ENCODE data around the gene ITGA8.

Gene ITGA8

DNA sequence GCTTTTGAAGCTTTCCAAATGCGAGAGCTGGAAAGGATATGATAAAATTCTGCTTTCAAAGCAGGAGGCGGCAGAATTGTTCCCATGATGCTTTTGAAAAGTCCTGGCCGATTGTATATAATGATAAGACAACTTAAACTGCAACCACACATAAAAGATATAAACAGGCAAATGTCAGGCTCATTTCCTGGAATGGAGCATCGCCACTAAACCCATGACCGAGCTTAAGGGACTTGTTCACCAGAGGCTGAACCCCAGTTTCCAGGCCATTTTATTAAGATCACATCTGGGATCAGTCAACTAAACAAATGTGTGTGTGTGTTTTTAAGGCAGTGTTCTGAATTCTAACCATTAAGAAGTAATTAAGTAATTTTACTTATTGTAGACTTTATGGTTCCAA is 131.6 kb downstream of the ITGA8 start:
- TF ChIP-seq GATA3 (IDR thresholded peaks at IDR 0.05; ENCODE audit: low read depth, low read length), result no peak
- no peak for TF ChIP-seq GATA2 (IDR thresholded peaks at IDR 0.05; ENCODE audit: low read depth, low read length)

DNA sequence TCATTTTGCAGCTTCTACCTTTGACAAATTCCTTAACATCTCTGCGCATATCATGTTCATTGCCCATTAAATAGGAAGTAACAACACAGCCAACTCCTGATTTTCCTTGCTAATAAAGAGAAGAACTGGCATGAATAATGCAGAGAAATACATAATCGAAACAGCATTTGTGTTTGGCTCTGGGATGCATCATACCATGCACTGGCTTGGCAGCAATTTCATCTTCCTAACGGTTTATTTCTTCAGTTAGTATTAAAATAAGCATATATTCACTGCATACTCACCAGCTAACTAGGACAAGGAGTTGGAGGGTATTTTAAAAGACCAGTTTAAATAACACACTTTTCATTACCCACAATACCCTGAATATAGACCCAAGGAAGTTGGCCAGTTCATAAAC is 132.5 kb downstream of the ITGA8 start:
- TF ChIP-seq GATA2 (IDR thresholded peaks at IDR 0.05; ENCODE audit: low read depth, low read length) (no peak), GATA3 (IDR thresholded peaks at IDR 0.05; ENCODE audit: low read depth, low read length) (no peak)

DNA sequence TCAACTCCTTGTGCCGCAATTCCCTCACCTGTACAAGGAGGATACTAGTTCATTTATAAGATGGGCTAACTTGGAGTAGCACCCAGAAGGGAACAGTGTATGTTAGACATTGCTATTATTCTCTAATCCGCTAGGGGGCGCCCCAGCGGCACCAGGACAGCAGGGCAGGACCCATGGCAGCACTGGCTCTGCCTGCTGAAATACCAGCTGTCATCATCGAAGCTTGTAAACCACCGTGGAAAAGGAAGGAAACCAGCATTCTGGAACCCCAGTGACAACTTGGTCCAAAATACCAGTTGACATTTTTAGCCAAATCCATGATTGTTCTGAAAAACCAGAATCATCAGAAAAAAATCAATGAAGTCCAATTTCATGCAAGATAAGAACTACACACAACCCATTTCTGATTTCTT is 134.4 kb downstream of the ITGA8 start:
- TF ChIP-seq GATA2 (IDR thresholded peaks at IDR 0.05; ENCODE audit: low read depth, low read length), result no peak
- TF ChIP-seq GATA3 (IDR thresholded peaks at IDR 0.05; ENCODE audit: low read depth, low read length), result no peak

DNA sequence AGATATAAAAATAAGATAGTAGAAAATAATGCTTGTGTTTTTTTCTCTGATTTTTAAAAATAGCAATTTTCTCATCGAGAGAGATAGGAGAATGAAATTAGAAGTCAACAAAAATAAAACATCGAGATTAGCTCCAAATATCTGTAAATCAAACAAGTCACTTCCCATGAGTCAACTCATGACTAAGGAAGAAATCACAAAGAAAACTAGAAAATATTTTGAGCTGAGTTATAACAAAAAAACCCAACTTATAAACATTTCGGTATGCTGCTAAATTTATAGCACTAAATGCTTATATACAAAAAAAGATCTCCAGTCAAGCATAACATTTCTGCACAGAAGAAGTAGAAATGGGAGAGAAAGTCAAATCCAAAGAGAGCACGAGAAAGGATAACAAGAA is 140.1 kb downstream of the ITGA8 start:
- TF ChIP-seq GATA2 (IDR thresholded peaks at IDR 0.05; ENCODE audit: low read depth, low read length), result no peak
- TF ChIP-seq GATA3 (IDR thresholded peaks at IDR 0.05; ENCODE audit: low read depth, low read length), result no peak

DNA sequence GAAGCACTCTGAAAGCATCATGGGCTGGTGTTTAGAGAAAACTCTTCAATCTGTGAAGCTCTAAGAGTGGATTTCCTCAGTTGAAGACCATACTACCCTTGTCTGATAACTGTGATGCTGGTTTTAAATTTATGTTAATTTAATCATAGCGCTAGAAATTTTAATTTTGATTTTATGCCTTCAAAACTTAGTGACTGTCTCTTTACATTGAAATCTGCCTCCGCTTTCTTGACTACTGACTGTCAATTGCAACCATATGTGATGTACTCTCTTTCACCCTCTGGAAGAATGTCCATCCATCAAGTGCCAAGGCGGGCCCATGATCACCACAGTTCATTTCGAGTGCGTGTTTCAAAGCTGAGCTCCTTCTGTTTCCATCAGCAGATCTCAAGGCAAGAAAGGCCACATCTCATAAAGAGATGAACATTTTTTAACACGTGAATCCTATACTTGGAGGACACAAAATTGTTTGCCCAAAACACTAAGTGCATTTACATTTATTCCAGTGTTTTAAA is 147.1 kb downstream of the ITGA8 start:
- TF ChIP-seq GATA3 (IDR thresholded peaks at IDR 0.05; ENCODE audit: low read depth, low read length) (no peak), GATA2 (IDR thresholded peaks at IDR 0.05; ENCODE audit: low read depth, low read length) (no peak)

DNA sequence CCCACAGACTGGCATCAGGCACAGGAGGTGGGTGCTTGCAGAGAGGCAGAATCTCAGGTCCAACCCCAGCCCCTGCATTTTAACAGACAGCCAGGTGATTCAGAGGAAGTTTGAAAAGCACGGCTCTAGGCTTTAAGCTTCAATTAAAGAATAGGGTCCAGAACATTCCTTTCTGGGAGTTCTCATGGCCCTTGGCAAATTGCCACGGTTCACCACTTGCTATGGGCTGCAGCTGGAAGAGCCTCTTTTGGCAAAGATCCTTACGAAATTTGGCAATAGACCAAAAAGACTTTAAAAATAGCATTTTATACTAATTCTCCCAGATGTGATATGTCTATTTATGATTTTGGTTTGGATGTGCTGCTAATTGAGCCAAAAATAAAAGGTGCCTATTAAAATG is 148.1 kb downstream of the ITGA8 start:
- no peak for TF ChIP-seq GATA3 (IDR thresholded peaks at IDR 0.05; ENCODE audit: low read depth, low read length)
- no peak for TF ChIP-seq GATA2 (IDR thresholded peaks at IDR 0.05; ENCODE audit: low read depth, low read length)

DNA sequence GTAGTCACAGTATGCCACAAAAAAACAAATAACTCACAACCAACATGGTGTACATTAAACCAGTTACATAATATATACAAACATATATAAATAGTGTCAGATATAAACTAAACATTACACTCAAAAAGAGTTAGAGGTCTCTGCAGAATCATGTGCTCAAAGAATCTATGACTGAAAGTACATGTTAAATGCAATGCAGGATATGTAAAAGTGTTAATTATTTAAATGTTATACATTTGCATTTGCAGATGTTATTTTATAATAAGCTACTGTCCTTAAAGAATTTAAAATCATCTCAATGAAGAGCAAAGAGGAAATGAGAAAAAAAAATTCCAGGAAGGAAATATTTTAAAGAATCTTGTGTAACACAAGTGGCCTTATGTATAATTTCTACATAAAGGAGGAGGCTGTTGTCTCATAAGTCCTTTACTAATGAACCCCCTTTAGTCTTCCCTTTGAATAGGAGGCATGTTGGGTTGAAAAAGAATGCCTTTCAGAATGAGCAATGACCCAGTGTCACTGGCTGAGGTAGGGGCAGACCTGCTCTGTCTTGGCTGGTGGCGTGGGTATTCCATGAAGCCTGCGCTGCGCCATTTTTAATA is 148.9 kb downstream of the ITGA8 start:
- TF ChIP-seq GATA3 (IDR thresholded peaks at IDR 0.05; ENCODE audit: low read depth, low read length) (no peak), GATA2 (IDR thresholded peaks at IDR 0.05; ENCODE audit: low read depth, low read length) (no peak)

DNA sequence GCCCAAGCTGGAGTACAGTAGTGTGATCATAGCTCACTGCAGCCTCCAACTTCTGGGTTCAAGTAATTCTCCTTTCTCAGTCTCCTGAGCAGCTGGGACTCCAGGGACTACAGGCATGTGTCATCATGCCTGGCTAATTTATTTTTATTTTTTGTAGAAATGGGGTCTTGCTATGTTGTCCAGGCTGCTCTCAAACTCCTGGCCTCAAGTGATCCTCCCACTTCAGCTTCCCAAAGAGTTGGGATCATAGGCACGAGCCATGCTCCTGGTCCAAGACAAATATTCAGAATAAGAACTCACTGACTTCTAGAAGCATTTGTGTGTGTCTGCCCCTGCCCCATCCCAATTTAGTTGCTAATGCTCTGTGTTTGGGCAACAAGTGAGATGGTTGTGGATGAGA is 151.8 kb downstream of the ITGA8 start:
- no peak for TF ChIP-seq GATA2 (IDR thresholded peaks at IDR 0.05; ENCODE audit: low read depth, low read length)
- TF ChIP-seq GATA3 (IDR thresholded peaks at IDR 0.05; ENCODE audit: low read depth, low read length), result no peak

DNA sequence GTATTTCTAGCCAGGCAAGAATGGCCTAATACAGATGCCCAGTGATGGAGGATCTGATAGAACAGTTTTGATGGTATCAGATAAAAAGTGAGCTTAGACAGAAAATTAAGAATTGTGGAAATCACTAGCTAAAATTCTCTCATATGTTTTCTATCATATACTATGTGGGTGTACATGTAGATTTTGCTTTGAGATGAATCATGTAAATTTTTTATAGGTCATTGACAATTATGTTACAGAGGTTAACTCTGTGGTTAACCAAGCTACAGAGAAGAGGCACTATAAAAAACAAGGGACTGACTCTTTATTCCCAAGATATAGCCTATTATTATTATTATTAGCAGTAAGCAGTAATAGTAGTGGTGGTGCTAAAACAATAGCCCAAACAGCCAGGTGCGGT is 156.5 kb downstream of the ITGA8 start:
- no peak for TF ChIP-seq GATA3 (IDR thresholded peaks at IDR 0.05; ENCODE audit: low read depth, low read length)
- TF ChIP-seq GATA2 (IDR thresholded peaks at IDR 0.05; ENCODE audit: low read depth, low read length), result no peak

DNA sequence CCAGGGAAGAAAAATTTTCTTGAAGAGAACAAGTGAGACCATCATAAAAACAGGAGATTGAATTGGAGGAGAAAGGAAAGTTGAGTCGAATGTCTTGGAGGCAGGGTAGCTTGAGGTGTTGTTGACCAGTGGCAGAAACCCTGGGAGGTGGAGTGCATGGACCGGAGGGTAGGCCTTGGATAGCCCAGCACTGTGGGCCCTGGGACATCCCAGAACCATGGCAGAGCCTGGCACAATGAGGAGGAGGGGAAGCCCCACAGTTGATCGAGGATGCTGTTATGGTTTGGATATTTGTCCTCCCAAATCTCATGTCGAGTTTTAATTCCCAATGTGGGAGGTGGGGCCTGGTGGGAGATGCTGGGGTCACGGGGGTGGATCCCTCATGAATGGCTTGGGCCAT is 157.1 kb downstream of the ITGA8 start:
- no peak for TF ChIP-seq GATA2 (IDR thresholded peaks at IDR 0.05; ENCODE audit: low read depth, low read length)
- TF ChIP-seq GATA3 (IDR thresholded peaks at IDR 0.05; ENCODE audit: low read depth, low read length), result no peak

DNA sequence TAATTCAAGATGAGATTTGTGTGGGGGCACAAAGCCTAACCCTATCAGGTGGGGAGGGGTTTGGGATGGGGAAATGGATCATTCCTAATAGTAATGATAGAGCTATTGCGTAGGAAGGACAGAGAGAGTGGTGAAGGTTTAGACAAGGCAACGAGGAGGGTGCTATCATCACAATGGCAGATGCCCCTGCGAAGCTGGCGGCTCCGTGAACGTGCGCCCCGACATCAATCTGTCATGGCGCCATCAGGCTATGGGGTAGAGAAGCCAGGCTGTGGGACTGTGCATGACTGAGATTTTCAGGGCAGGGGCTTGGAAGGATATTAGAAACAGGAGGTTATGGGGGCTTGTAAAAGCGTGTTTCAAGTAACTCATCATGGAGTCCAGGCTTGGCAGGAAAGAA is 157.6 kb downstream of the ITGA8 start:
- TF ChIP-seq GATA3 (IDR thresholded peaks at IDR 0.05; ENCODE audit: low read depth, low read length) (no peak), GATA2 (IDR thresholded peaks at IDR 0.05; ENCODE audit: low read depth, low read length) (no peak)

DNA sequence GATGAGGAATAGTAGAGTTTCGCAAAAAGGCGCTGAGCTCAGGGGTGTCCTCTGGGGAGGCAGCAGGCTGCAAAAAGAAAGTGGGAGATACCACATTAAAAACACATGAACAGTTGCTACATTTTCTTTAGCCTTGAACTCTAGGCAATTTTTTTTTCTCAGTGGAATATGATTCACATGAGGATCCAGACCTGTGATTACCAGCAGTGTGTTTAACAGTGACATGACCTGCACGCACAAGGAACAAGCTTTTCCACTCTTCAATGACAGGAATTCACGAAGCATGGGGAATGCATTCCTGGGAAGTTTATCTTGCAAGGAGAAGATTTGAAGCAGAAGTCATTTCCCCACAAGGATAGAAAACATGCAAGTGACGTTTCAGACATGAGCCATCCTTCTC is 161.6 kb downstream of the ITGA8 start:
- TF ChIP-seq GATA2 (IDR thresholded peaks at IDR 0.05; ENCODE audit: low read depth, low read length) (no peak), GATA3 (IDR thresholded peaks at IDR 0.05; ENCODE audit: low read depth, low read length) (no peak)

DNA sequence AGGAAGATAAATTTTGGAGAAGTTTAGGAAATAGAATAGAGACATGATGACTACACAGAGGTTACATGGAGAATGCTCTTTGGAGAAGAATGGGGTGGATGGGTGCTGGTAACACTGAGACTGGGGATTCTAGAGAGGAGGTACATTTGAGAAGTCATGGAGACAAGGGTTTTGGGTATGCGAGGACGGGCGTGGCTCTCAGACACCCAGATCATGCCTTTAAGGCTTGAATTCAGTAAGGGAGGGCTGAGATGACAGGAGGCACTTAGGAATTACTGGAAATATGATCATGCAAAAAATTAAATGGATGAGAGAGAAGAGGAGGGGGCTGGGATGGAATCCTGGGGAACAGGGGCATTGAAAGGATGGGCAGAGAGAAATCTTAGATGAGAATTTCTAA is 168.8 kb downstream of the ITGA8 start:
- TF ChIP-seq GATA2 (IDR thresholded peaks at IDR 0.05; ENCODE audit: low read depth, low read length) (no peak), GATA3 (IDR thresholded peaks at IDR 0.05; ENCODE audit: low read depth, low read length) (no peak)

DNA sequence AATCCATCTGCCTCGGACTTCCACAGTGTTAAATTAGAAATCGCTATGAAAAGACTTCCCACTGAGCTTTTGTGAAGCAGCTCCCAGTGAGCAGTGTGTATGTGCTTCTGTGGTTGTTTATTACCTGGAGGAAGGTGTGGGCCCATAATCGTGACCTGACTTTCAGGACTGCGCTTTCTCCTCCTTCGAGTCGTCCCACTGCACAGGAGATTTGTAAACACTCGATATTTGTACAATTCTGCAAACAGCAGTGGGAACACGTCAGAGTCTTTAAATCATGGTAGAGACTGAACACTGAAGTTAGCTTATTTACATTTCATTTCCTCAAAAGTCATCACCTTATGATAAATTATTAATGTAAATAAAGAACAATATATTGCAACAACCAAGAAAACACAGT is 171.4 kb downstream of the ITGA8 start:
- TF ChIP-seq GATA3 (IDR thresholded peaks at IDR 0.05; ENCODE audit: low read depth, low read length), result no peak
- no peak for TF ChIP-seq GATA2 (IDR thresholded peaks at IDR 0.05; ENCODE audit: low read depth, low read length)

DNA sequence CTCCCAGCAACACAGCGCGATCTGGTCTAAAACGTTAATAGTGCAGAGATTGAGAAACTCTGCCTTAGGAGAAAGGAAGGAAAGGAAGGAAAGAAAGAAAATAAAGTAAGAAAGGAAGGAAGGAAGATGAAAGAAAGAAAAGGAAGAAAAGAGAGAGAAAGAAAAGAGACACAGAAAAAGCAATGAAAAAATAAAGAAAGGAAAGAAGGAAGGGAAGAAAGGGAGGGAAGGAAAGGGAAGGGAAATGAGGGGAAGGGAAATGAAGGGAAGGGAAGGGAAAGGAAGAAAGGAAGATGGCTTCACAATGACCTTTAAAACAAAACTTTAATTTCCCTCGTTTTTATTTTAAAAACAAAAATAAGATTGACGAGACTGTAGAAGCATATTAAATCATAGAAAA is 173.1 kb downstream of the ITGA8 start:
- TF ChIP-seq GATA2 (IDR thresholded peaks at IDR 0.05; ENCODE audit: low read depth, low read length), result no peak

DNA sequence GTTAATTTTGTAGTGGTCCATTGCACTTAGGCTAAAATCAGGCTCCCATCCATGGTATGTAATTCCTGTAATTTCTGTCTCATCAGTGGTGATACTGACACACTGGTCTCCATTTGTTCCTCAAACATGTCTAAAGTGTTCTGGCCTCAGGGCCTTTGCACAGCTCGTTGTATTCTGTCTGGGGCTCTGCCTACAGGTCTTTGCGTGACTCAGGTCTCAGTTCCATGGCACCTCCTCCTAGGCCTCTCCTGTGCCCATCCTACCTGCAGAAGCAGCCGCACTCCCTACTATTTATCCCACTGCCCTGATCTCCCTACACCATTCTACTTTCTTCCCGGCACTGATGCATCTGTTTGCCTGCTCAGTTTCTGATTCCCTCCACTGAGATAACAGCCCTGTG is 173.8 kb downstream of the ITGA8 start:
- TF ChIP-seq GATA2 (IDR thresholded peaks at IDR 0.05; ENCODE audit: low read depth, low read length) (no peak), GATA3 (IDR thresholded peaks at IDR 0.05; ENCODE audit: low read depth, low read length) (no peak)
